HTR-8/SVneo (cell line): Measurements from ENCODE around the gene ING1.
"Not testable (repeated sequence)": the region's sequence is repeated elsewhere in the genome, so short reads cannot be mapped to it uniquely, and the experiment has no call there.

Source experiments
- DNase-seq: peaks from one replicate; pipeline ENCODE4 v3.0.0; 2011; ENCODE audit warnings: low spot score, mixed read lengths; ENCODE audit not compliant: insufficient read length
- FAIRE-seq: peaks from 2 replicates; lab custom pipeline; 2011; peaks lifted over from hg19 to GRCh38; lab: Jason Lieb, UNC

Gene ING1, protein sequence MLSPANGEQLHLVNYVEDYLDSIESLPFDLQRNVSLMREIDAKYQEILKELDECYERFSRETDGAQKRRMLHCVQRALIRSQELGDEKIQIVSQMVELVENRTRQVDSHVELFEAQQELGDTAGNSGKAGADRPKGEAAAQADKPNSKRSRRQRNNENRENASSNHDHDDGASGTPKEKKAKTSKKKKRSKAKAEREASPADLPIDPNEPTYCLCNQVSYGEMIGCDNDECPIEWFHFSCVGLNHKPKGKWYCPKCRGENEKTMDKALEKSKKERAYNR

DNA sequence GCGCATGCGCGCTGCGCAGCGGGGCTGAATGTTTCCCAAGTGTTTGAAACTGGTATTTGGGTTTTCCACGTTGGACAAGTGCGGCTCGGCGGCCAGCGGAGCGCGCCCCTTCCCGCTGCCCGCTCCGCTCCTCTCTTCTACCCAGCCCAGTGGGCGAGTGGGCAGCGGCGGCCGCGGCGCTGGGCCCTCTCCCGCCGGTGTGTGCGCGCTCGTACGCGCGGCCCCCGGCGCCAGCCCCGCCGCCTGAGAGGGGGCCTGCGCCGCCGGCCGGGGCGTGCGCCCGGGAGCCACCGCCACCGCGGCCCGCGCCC, at the start of gene ING1:
Gene ING1 (plus strand): TSS at position 59 of the 311 bp plus-strand sequence. CDS start 450 bp downstream, outside the sequence.
- no peak for FAIRE-seq
- DNase-seq: no peak

DNA sequence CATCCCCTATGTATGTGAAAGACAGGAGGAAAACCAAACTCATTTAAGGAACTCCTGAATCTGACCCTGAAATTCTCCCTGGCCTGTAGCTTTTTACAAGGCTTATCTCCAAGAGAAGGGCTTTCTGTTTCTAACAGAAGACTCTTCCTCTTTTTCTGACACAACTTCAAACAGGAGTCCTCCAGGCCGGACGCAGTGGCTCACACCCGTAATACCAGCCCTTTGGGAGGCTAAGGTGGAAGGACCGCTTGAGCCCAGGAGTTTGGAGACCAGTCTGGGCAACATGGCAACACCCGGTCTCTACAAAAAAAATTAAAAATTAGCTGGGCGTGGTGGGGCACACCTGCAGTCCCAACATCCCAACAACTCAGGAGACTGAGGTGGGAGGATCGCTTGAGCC, 49.5 kb upstream of the ING1 start:
- FAIRE-seq (no peak), DNase-seq (no peak)

DNA sequence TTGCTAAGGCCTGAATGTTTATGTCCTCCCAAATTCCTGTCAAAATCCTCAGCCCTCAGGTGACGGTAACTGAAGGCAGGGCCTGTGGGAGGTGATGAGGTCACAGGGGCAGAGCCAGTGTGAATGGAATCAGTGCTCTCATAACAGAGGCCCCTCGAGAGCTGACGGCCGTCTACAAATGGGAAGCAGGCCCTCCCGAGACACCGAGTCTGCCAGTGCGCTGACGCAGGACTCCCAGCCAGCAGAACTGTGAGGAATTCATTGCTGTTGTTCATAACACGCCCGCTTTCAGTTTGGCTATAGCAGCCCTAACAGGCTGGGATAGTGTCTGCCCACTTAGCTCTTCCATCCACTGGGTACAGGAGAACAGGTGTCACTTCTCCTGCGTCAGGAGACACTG, 48.8 kb upstream of the ING1 start:
- no peak for DNase-seq
- no peak for FAIRE-seq

DNA sequence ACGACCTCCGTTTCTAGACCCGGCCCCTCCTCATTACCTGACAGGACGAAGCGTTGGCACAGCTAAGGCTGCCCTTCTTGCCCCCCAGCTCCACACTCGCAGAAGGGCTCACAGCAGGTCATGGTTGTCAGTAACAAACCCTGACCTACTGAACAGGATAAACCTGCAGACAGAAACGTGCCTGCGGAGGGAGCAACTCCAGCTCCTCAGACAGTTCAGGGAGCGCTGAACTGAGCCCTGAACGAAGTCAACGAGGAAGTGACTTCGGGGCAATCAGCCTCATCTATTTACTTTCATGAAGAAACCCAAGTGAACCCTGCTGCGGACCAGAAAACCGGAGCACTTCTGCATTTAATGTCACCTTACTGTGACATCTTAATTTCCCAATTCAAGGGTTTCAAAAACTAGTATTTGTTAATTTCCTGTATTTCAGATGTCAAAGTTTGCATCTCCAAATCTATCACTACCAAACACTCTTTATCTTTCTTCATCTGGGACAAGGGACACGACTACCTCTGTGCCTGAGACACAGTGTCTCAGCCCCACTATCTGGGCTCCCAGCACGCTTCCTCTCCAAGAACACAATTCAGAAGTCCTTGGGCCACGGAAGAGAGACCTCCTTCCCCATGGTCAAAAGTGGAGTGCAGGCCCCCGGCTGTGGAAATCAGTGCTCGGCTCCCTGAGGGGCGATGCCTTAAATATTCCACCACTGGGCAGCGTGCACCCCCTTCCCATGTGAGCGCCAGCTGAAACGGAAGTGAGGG, 47.8 kb upstream of the ING1 start:
- FAIRE-seq: no peak

DNA sequence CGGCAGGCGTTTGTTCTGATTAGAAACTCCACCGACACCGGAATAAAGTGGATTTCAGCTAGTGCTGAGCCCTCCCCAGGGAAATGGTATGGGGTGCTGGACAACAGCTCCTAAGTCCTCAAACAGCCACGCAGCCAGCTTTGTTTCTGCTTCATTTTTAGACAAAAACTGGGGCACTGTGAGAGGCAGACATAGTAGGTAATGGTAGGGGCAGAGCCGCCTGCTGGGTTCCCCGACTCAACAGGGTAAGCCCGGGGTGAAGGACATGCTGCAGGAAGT, 47.3 kb upstream of the ING1 start:
- no peak for FAIRE-seq
- no peak for DNase-seq

More for the DNA sequence above, 47.8 kb upstream of the ING1 start:
- DNase-seq: no peak

DNA sequence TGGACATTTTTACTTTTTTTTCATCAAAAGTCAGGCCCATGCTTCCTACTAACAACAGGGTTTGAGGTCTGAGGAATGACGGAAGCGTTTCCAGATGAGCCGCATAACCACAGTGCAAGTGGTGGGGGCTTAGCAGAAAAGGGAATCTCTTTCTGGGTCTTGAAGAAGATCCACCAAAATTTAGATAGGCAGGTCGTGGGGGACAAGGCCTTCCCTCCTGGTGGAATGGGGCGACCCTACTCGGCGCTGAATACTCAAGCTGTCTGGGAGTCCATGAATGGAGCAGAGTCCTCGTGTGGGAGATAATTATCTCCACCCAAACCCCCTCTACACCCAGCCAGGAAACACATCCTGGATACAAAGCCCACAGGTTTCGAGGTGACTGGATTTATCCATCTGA, 44.5 kb upstream of the ING1 start:
- DNase-seq (no peak), FAIRE-seq (no peak)

DNA sequence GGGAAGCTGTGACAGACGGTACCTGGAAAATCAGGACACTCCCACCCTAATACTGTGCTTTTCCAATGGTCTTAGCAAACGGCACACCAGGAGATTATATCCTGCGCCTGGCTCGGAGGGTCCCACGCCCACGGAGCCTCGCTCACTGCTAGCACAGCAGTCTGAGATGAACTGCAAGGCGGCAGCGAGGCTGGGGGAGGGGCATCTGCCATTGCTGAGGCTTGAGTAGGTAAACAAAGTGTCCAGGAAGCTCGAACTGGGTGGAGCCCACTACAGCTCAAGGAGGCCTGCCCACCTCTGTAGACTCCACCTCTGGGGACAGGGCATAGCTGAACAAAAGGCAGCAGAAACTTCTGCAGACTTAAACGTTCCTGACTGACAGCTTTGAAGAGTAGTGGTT, 43.7 kb upstream of the ING1 start:
- FAIRE-seq, DNase-seq: not testable (repeated sequence)

DNA sequence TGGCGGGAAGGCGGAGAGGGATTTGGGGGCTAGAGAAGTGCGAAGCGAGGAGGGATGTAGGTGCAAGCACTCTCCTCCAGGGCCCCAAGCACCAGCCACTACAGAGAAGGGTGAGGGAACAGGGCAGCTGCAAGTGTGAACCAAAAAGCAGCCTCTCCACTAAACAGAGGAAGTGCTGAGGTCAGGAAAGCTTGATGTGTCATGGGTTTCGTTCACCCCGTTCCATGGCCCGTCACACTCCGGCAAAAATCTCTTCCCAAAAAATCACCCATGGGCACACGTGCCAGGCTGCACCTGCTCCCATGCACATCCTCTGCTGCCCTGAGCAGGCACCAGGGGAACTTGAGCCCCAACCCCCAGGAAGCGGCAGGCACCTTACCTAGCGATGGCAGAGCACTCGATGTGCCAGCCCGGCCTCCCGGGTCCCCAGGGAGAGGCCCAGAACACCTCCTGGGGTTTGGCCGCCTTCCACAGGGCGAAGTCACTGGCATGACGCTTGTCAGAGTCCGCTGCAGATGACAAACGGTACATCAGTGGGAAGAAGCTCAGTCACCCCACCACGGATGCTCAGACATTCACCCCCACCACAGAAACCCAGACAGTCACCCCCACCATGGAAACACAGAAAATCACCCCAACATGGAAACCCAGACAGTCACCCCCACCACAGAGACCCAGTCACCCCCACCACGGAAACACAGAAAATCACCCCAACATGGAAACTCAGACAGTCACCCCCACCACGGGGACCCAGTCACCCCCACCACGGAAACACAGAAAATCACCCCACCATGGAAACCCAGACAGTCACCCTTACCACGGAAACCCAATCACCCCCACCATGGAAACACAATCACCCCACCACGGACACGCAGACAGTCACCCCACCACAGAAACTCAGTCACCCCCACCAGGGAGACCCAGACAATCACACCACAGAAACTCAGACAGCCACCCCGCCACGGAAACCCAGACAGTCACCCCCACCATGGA, 36.6 kb upstream of the ING1 start:
- FAIRE-seq: no peak
- no peak for DNase-seq

DNA sequence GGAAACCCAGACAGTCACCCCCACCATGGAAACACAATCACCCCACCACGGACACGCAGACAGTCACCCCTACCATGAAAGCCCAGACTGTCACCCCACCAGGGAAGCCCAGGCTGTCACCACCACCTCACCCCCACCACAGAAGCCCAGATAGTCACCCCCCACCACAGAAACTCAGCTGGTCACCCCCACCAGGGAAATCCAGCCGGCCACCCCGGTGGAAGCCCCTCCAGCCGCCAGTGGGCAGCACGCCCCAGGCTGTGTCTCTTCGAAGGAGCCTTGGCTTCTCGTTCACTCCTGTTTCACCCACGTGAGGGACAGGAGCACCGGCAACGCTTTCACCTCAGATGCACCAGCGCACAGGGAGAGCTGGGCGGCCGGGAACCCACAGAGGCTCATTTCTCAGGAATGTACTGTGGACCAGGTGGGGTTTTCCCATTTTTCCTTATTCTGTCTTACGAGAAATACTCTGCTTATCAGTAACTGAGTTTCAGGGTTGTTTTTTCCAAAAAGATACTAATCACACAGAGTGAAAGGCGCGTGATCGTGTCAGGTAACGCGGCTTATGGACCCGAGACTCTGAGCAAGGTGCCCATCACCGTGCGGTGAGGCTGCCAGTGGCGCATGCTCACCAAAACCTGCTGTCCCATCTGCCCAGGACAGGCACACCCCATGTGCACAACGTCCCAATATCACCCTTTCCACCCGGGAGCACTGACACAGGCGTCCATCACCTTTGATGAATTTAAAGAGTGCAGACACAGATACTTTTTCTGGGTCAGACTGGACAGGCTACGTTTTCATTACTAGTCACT, 35.6 kb upstream of the ING1 start:
- FAIRE-seq (no peak), DNase-seq (no peak)

DNA sequence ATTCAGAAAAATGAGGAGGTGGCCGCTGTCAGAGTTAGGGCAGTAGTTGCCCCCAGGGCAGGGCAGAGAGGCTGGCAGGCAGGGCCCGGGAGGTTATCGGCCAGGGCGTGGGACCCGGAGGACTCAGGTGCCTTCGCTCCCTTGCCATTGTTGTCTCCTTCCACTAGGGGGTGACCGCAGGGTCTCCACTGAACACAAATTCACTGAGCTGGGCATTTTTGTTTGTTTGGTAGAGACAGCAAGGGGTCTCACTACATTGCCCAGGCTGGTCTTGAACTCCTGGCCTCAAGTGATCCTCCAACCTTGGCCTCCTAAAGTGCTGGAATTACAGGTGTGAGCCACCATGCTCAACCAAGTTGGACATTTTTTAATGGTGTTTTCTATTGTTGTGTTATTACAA, 32.6 kb upstream of the ING1 start:
- FAIRE-seq (no peak), DNase-seq (no peak)

DNA sequence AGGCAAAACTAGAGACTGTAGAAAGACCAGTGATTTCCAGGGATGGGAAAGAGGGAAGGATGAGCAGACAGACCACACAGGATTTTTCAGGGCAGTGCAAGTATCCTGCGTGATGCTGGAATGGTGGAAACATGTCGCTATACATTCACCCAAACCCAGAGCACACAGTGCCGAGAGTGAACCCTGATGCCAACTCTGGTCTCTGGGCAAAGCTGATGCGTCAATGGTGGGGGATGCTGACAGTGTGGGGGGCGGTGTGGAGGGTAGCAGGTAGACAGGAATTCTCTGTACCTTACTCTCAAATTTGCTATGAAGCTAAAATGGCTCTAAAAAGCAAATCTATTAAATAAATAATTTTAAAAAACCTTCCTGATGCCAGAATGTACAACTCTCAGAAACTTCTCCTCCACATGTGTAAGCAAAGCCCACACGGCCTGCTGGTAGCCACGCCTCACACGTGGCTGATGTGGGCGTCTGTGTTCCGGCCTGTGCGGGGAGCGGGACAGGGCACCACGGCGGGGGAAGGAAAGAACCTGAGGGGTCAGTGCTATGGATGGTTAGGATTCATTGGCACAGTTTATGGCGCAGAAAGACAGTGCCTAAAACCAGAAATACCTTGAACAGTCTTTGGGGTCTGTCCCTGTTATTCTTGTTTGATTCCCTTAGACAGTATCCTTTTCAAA, 31.5 kb upstream of the ING1 start:
- FAIRE-seq (no peak), DNase-seq (no peak)

DNA sequence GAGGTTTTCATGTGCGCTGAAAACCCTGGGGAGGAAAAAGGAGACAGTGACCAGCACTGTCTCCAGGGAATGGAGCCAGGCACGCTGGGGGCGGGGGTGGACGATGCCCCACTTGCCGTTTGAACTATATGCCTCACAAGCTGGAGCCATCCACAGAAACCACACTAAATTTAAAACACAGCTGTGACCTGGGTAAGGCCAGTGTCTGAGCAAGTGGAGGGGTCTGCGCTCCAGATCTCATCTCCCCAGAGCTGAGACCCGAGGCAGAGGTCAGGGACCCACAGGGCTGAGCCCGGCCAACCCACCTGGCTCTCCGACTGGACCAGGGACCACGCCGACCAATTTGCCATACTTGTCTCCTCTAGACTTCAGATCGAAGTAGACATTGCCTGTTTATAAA, 30.8 kb upstream of the ING1 start:
- no peak for FAIRE-seq
- DNase-seq: no peak

DNA sequence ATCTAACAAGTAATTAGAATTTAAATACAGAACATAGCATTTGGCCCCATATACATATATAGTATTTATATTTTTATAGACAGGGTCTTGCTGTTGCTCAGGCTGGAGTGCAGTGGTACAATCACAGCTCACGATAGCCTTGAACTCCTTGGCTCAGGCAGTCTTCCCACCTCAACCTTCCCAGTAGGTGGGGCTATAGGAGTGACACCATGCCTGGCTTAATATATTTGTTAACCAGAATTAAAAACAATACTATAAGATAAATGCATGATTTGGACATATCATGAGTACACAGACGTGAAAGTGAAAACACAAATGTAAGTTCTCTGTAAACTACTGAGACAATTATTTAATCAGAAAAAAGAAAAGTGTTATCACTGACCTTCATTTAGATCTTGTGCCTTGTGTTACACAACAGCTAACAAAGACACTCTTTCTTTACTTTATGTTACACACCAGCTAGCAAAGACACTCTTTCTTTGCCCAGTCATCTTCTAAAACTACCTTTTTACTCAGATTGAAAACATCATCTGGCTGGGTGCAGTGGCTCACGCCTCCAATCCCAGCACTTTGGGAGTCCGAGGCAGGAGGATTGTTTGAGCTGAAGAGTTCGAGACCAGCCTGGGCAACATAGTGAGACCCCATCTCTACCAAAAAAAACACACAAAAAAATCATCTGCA, 30.2 kb upstream of the ING1 start:
- no peak for FAIRE-seq
- no peak for DNase-seq

DNA sequence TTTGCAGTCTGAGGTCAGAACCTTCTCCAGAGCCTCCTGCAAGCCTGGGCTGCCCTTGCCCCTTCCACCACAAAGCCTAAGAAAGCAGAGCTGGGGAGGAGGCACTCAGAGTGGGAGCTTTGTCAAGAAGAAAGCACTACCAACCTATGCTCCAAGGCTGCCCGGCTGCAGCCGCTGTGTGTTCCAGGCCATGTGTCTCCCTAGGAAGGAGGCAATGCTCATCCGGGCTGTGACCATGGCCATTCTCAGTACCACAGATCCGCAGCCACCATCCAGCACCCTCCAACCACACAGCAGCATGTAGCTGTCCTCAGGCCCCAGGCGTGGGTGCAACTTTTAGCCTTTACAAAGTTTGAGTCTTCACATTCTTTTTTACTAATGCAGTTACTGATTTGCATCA, 29.6 kb upstream of the ING1 start:
- FAIRE-seq (no peak), DNase-seq (no peak)

DNA sequence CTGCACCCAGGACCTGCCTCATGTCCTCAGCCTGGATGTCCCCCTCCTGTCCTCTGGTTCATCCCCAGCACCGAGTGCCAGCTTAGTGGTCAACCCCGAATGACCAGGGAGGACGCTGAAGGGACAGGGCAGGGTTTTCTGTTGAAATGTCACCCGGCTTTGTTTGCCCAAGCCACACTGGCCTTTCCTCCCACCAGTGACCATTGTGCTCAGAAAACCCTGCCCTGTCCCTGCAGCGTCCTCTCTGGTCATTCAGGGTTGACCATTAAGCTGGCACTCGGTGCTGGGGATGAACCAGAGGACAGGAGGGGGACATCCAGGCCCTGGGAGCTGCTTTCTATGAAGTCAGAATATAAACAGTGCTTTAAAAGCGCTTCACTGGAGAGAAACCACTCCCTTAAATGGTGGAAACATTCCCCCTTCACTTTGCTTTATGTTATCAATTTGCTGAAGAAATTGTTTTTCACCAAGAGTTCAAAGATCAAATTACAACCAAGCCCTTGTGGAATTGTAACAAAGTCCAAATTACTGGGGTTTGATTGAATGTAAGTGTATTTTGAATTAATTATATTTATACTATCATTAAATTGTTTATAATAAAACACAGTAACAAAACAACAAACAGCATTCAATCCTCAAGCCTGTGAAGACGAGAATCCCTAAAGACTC, 29.0 kb upstream of the ING1 start:
- DNase-seq (no peak), FAIRE-seq (no peak)

DNA sequence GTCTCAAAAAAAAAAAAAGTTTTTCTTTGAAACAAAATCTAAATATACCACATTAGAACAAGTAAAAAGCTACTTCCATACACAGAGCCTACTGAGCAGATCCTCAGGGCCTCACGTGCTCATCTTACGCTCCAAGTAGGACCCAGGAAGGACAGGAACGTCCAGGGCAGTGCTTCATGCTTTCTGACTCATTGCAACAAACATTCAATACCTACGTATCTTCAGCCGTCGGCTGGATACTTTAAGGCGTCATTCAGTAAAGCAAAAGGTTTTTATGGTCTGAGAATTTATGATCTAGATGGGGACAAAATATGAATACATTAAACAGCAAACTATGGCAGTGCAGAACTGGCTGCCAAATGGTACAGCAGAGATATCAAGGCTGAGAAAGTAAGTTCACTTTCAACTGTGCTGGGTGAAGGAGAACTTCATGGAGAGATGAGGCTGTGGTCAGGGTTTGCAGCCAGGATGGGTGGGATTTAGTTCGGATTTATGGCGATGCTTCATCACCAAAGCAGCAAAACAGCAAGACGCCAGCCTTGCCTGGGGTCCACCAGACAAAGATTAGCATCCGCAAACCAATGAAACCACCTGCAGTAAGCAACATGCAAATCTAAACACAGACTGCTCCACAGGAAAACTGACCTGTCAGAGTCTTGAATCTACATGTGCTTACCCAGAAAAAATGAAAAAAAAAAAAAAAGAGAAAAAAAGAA, 28.0 kb upstream of the ING1 start:
- FAIRE-seq (peak; percentile 20), DNase-seq (peak; percentile 22)

DNA sequence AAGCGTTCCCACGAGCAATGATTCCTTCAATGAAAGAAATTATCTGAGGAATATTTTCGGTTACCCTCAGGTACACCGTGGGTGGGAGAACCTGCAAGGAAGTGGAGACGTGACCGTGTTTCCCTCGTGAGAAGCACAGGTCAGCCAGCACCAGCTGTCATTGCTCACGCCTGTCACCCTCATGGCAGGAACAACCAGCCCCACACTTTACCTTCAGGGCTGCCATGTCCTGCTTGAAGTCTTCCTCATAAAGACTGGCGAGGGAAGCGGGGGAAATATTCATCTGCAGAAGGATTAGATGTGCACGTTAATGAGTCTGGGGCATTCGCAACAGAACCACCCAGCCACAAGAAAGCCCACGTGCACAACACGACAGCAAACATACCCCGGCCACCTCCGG, 25.8 kb upstream of the ING1 start:
- FAIRE-seq: no peak
- DNase-seq: no peak

DNA sequence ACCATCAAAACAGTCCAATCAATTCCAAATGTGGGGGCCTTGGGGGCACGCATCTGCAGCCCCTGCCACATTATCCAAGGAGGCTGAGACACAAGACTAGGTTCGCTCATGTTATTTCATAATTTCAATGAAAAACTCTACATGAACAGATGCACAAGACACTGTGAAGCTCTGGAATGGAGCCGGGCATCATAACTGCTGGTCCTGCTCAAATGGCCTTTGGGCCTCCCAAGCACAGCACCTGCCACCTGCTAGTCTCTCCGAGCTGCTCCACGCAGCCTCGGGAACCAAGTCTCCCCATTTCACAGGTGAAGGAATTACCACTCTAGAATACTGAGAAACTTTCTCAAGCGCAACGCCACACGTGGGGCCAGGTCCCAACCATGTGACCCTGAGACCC, 24.5 kb upstream of the ING1 start:
- DNase-seq: no peak
- FAIRE-seq: no peak
